Thyroid gland (tissue), 4 donors: ENCODE results near the gene EDN2.

Experiments used
- CTCF ChIP-seq, 6 experiments: fragments of 200-600 bp in 3 of 6; fragments of 450-650 bp in 3 of 6; sonication (generic) in 3 of 6; IDR thresholded peaks; one replicate each; pipeline ENCODE4 v1.5.1; 2016 to 2019; ENCODE audit warnings: antibody characterized with exemption in 6 of 6, mild to moderate bottlenecking in 2 of 6, inconsistent platforms in 1 of 6, moderate library complexity in 1 of 6
- POLR2A ChIP-seq, 2 donors: fragments of 450-650 bp; IDR thresholded peaks; one replicate each; pipeline ENCODE4 v1.6.1; 2017; ENCODE audit warnings: antibody characterized with exemption in 2 of 2, mild to moderate bottlenecking in 2 of 2, moderate library complexity in 1 of 2

GRCh38 chr1:41495210-41495948 lies 10.9 kb upstream of the EDN2 start:
- TF ChIP-seq CTCF (IDR thresholded peaks at IDR 0.05) (no peak), POLR2A (IDR thresholded peaks at IDR 0.05) (no peak)
